ENCODE measurements around the gene SERPINB4.

SERPINB4 gene

DNA sequence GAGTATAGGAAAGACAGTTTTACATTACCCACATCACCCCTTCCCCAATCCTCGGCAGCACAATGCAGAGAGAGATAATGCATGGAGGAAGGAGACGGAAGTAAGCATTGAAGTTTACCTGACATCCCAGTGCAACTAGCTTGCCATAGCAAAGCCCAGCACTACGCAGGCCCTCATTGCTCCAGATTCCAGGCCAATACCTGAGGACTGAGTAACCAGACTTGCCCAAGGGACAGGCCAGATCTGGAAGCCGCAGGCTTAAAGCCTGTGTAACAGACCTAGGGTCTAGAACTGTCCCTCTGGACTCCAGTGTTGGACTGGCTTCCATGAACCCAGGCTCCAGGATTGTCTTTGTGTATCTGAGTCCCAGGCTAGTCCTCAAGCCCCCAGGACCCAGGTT lies 17.6 kb downstream of the SERPINB4 start:
- no peak for DNase-seq (ENCODE audit: low read depth)

- DNase-seq (ENCODE audit: low read depth) = no peak
These were observed 19.2 kb downstream of the SERPINB4 start for GRCh38 chr18:63624863-63625262.

DNA sequence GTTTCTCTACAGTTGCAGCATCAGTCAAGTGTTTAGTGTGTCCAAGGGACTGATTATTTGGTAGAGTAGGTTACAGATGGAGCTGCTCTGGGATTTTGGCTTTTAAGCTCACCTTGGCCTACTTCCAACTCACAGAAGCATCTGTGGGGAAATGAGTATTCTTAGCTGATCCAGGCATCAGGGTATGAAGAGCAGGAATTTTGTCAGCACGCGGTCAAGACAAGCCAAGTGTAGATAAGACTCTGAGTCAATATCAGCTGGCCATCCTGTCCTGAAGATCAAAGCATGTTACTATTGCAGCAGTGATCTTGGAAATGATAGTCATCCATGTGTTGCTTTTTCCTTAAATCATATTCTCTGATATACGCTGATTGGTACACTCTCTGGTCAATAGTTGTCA lies 24.4 kb downstream of the SERPINB4 start:
- DNase-seq (ENCODE audit: low read depth) = no peak

DNA sequence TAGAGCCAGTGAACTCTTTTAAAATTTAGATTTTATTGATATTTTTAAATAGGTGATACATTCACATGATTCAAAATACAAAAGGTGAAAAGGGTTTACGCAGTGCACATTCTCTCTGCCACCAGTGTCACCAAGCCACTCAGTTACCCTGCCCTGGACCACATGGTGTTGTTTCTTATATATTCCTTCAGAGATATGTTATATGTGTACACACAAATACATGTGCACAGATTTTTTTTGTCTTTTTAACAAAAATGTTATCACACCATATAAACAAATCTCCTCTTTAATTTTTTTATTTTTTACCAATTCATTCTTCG lies 26.2 kb downstream of the SERPINB4 start:
- no peak for DNase-seq (ENCODE audit: low read depth)

DNA sequence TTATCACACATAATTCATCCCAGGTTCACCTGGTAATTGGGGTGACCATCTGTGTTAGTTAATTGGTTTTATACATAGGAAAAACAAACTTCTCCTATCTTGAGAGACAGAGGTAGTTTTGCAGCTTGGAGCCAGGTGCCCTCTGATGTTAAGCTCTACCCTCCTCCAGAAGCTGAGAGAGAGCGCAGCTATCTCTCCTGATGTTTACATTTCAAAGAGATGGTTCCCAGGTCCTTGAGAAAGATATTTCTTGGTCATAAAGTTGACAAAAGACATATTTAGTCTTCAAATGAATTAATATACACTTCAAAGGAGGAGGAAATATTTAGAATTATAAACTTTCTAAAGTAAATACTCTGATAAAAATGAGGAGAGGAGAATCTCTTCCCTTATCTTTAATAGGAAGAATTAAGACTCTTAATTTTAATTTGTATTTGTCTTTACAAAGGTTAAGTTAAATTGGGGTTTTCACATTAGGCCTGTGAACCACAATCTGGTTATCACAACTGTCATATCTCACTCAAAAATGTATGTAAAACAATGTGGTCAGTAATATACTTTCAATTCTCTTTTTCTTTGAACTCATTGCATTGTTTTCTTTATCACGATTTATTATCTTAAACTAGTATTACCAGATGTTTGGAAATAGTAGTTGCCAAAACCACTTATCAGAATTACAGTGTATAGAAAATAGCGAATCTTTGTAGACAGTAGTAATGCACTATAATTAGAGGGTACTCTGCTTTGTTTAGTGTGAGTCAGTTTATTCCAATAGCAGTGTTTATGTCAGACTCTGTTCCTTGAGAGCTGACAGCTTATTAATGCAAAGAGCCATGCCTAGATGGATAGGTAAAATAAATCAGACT lies 26.8 kb downstream of the SERPINB4 start:
- no peak for DNase-seq (ENCODE audit: low read depth)

DNA sequence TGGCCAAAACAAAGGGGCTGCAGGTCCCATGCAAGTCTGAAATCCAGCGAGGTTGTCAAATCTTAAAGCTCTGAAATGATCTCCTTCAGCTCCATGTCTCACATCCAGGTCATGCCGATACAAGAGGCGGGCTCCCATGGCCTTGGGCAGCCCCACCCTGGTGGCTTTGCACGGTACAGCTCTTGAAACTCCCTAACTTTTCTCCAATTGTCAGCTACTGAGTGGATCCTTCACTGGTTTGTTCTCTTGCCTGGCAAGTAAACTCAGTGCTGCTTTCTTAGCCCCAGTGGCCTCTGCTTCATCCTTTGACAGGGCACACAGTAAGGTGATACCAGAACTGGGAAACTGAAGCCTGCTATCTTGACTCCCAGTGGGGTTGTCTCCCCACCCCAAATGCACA lies 30.6 kb downstream of the SERPINB4 start:
- DNase-seq (ENCODE audit: low read depth) = no peak

DNA sequence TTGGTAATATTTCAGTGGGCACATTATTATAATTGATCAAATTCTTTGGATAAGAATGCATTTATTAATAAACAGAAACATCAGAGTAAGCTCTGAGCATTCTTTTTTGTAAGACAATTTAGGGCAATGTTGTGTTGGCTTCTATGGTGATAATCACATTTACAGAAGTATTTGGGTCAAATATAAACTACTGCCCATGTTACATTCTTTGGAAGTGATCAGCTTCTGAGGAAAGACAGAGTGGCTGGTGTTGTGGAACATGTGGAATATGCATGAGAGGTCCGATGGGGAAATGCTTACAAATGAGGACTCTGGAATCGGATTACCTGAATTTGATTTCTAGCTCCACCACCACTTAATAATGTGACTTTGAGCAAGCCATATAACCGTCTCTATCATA lies 37.5 kb downstream of the SERPINB4 start:
- DNase-seq (ENCODE audit: low read depth) = peak; percentile 6

GRCh38 chr18:63604791-63605567 lies 39.1 kb downstream of the SERPINB4 start:
- no peak for DNase-seq (ENCODE audit: low read depth)

DNA sequence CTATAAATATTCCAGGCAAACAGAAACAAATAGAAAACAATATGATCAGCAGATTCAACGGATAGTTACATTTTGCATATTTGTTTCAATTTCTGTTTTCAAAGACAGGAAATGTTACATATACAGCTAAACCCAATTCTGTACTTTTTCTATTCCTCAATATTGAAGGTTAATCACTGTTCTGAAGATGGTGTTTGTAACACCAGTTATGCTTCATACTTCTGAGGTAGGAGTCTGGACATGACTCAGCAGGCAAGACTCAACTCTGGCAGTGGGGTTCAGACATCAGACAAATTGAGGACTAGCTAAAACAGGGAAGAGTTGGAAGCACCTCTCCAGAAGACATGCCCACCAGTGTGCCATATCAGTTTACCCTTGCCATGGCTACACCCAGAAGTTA lies 40.3 kb downstream of the SERPINB4 start:
- peak; percentile 11 for DNase-seq (ENCODE audit: low read depth)

DNA sequence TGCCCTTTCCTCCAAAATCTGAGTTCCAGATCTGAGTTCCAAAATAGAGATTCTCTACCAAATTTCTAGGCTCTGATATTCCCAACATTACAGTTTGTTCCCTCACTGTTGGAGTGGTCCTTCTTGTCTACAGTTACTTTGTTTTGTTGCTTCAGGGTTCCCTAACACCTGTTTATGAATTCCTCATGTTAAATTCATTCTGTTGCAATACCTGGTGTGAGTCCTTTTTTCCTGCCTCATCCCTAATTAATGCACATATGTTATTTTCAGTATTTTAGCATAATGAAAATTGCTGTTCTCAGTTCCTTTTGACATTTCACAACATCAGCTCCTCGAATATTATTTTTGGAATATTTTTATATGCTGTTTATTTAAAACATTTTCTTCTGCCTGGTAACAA lies 40.7 kb downstream of the SERPINB4 start:
- DNase-seq (ENCODE audit: low read depth) = no peak

DNA sequence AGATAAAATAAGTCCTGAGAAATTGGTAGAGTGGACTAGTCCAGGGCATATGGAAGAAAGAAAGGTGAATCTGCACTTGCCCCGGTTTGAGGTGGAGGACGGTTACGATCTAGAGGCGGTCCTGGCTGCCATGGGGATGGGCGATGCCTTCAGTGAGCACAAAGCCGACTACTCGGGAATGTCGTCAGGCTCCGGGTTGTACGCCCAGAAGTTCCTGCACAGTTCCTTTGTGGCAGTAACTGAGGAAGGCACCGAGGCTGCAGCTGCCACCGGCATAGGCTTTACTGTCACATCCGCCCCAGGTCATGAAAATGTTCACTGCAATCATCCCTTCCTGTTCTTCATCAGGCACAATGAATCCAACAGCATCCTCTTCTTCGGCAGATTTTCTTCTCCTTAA lies 47.1 kb downstream of the SERPINB4 start:
- no peak for DNase-seq (ENCODE audit: low read depth)

DNA sequence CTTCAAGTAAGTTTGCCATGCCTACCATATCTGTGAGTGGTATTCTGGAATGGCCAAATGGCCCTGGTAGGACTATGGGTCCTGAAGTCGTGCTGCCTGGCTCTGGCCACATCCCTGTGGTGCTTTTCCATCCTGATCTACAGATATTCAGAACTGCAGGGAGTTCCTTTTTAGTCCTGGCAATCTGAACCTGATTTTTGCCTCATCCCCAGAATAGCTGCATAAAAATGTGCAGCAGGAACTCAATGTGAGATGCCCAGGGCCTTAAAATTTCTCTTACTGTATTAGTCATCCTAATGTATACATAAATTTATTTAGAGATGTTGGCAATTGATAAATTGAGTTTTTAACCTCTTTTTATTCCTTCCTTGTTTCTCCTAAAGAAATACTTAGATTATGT lies 51.6 kb downstream of the SERPINB4 start:
- DNase-seq (ENCODE audit: low read depth) = no peak

- no peak for DNase-seq (ENCODE audit: low read depth)
These were observed 52.3 kb downstream of the SERPINB4 start for GRCh38 chr18:63591725-63592124.

DNA sequence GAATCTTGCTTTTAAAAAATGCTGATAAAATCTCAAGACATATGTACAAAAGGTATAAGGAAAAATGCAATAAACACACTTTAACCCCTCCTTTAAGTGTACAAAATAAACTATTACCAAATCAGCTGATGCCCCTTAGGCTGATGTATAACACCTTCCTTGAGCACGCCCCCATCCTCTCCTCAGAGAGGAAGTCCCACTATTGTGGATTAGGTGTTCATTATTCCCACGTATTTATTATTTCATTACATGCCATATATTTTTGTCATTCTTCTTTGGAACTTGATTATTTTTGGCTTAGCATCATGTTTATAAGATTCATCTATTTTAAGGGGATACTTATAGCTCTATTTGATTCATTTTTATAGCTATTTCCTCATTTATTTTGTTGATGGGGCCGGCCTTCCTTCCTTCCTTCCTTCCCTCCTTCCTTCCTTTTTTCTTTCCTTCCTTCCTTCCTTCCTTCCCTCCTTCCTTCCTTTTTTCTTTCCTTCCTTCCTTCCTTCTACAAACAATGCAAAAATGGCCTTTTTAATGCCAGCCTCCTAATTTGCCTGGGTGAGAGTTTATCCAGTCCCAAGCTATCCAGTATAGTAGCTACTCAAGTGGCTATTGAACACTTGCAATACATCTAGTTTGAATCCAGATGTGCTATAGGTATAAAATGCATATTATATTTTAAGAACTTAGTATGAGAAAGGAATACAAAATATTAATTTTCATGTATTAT lies 52.9 kb downstream of the SERPINB4 start:
- no peak for DNase-seq (ENCODE audit: low read depth)

DNA sequence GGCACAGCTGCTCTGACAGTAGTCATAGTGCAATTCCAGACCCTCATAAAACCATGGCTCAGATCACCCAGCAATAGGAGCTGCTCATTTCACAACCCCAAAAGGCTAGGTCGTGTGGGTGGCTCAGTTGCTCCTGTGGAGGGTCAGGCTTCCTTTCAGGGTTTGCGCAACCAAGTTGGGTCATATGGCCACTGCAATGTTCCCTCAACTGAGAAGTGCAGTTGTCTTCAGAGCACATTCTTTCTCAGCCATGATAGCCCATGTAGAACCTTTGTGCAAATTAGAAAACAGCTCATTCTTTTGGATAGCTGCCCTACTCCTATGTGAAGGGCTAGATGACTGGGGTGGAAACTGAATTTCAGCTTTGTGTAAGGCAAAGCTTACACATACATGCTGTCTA lies 53.7 kb downstream of the SERPINB4 start:
- DNase-seq (ENCODE audit: low read depth) = no peak

DNA sequence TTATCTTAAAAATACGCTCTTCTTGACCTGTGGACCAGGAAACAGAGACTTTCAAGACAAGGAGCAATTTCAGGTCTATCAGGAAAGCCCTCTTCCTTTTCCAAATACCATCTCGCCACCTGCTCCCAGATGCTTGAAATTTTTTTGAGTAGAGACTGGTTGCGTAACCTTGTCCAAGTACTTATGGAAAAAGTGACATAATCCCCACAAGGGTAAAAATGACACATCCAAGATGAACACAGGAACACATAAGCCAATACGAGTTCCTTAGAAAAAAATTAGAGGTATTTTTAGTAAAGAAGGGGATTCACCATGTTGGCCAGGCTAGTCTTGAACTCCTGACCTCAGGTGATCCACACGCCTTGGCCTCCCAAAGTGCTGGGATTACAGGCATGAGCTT lies 55.1 kb downstream of the SERPINB4 start:
- DNase-seq (ENCODE audit: low read depth) = no peak
